Measurements from ENCODE around the gene PYGB. TPM values are rescaled to one million over a fixed set of nuclear protein-coding genes. Genes with fewer than 3 reads are reported as not detected.
"Not testable (repeated sequence)": the region's sequence is repeated elsewhere in the genome, so short reads cannot be mapped to it uniquely, and the experiment has no call there.

Gene PYGB
- total RNA-seq, 2 experiments from 2014 or later, result 23.4 to 24.0 TPM

GRCh38 chr20:25257130-25257529, 9.2 kb downstream of the PYGB start:
- Mint-ChIP-seq H3K27me3 (no peaks in the 10 kb centered on the region), H3K4me1 (ENCODE audit: low read depth) (peaks cover 9% of the 10 kb centered on the region), H3K27ac (no peak overlapping the region), H3K36me3 (peaks cover 22% of the 10 kb centered on the region), H3K9me3 (peaks cover 5% of the 10 kb centered on the region), H3K4me3 (no peak overlapping the region)
- POLR2A ChIA-PET, result no interaction called here
- CTCF ChIA-PET, result interaction anchor here (1.5 kb wide), 1 partner anchor 10 kb away, joined by 5 read pairs; the partner anchor contains the start of gene PYGB
- intact Hi-C loops (cut with micrococcal nuclease), result no loop called here
- DNase-seq, result no peak

DNA sequence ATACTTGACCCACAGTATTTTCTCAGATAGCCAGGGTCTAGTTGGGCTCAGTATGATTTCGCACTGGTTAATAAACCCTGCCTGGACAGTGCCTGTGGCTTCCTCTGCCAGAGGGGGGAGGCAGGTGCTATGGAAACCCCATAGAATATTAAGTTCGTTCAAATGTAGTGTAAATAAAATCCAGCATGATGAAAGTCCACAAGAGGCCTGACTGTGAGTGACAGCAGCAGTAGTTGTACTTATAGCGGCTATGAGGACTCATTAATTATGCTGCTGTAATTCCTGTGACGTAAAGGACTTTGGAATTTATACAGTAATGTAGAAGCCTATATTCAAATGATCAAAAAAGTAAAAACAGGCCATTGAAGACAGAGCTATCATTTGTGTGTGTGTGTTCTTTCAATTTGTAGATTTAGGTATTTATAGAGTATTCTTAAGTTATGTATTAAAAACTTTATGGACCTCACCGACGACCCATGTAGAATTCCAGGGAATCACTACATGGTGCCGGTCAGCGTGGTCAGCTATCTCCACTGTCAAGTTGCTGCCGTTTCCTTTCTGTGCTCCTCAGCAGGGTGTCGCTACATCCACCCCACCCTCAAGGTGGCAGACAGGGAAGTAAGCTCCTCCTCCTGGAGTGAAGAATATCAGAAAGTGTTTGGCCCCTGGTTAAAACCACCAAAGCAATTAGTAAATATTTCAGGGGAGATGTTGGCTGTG, 10.0 kb downstream of the PYGB start:
- Mint-ChIP-seq H3K36me3 (peaks cover 19% of the 10 kb centered on the region), H3K27me3 (no peaks in the 10 kb centered on the region), H3K9me3 (peaks cover 5% of the 10 kb centered on the region), H3K27ac (no peak overlapping the region), H3K4me1 (ENCODE audit: low read depth) (peaks cover 3% of the 10 kb centered on the region), H3K4me3 (no peak overlapping the region)
- intact Hi-C loops (cut with micrococcal nuclease), result no loop called here
- DNase-seq, result no peak
- ChIA-PET CTCF (no interaction called here), POLR2A (no interaction called here)

DNA sequence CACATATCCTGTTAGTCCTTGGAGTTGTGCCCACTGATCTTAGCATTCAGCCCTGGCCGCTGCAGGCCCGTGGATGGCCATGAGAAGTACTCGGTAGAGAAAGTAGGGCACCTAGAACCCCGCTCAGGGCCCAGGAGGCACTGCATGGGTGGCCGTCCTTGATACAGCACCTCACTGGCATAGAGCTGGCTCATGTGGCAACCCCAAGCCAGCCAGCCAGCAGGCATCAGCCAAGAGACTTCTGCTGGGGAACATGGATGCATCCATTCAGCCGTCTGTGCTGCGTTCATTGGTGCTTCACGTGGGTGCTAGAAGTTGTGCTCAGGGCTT, 10.6 kb downstream of the PYGB start:
- intact Hi-C loops (cut with micrococcal nuclease), result no loop called here
- Mint-ChIP-seq H3K27ac (no peak overlapping the region), H3K36me3 (peaks cover 23% of the 10 kb centered on the region), H3K4me3 (no peak overlapping the region), H3K4me1 (ENCODE audit: low read depth) (no peaks in the 10 kb centered on the region), H3K9me3 (peaks cover 5% of the 10 kb centered on the region), H3K27me3 (no peaks in the 10 kb centered on the region)
- ChIA-PET CTCF (no interaction called here), POLR2A (no interaction called here)
- no peak for DNase-seq

- Mint-ChIP-seq H3K4me3 (no peak overlapping the region), H3K4me1 (ENCODE audit: low read depth) (no peaks in the 10 kb centered on the region), H3K36me3 (peaks cover 23% of the 10 kb centered on the region), H3K27ac (no peak overlapping the region), H3K9me3 (peaks cover 5% of the 10 kb centered on the region), H3K27me3 (no peaks in the 10 kb centered on the region)
- DNase-seq, result no peak
- intact Hi-C loops (cut with micrococcal nuclease), result no loop called here
- ChIA-PET CTCF (no interaction called here), POLR2A (no interaction called here)
Observed at GRCh38 chr20:25258828-25259227, 10.9 kb downstream of the PYGB start.

DNA sequence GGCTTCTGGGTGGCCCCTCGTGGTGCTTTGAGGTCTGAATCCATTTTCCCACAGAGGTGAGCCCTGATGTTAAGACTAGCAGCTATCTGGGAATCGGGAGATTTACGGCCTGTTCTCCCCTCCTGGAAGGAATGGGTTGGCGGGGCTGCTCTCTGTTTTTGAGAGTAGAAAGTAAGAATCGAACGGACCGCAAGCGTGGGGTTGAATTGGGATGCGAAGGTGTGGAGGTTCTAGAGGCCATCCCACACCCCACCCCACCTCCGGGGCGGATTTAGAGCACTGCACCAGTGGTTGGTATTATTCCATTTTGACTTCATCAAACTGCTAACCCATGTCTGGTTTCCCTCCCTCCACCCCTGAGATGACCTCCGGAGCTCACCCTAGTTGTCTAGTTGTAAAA, 11.5 kb downstream of the PYGB start:
- Mint-ChIP-seq H3K27me3 (no peaks in the 10 kb centered on the region), H3K27ac (no peak overlapping the region), H3K4me1 (ENCODE audit: low read depth) (no peaks in the 10 kb centered on the region), H3K4me3 (no peak overlapping the region), H3K36me3 (peaks cover 23% of the 10 kb centered on the region), H3K9me3 (peaks cover 10% of the 10 kb centered on the region)
- ChIA-PET CTCF (no interaction called here), POLR2A (no interaction called here)
- intact Hi-C loops (cut with micrococcal nuclease), result no loop called here
- DNase-seq, result no peak

GRCh38 chr20:25259788-25260254, 11.9 kb downstream of the PYGB start:
- DNase-seq, result no peak
- intact Hi-C loops (cut with micrococcal nuclease), result no loop called here
- no peak overlapping the region for H3K4me3 Mint-ChIP-seq
- no peaks in the 10 kb centered on the region for H3K27me3 Mint-ChIP-seq
- ChIA-PET CTCF (no interaction called here), POLR2A (no interaction called here)
- H3K27ac Mint-ChIP-seq, result no peak overlapping the region
- peaks cover 27% of the 10 kb centered on the region for H3K36me3 Mint-ChIP-seq
- no peaks in the 10 kb centered on the region for H3K4me1 Mint-ChIP-seq (ENCODE audit: low read depth)
- H3K9me3 Mint-ChIP-seq, result peaks cover 15% of the 10 kb centered on the region

GRCh38 chr20:25260770-25261437, 13.0 kb downstream of the PYGB start:
- POLR2A ChIA-PET; H3K4me3 Mint-ChIP-seq; H3K27ac Mint-ChIP-seq; H3K27me3 Mint-ChIP-seq; intact Hi-C loops (cut with micrococcal nuclease); DNase-seq; H3K4me1 Mint-ChIP-seq (ENCODE audit: low read depth); CTCF ChIA-PET: not testable (repeated sequence)
- H3K9me3 Mint-ChIP-seq, result peaks cover 16% of the 10 kb centered on the region
- H3K36me3 Mint-ChIP-seq, result peaks cover 28% of the 10 kb centered on the region

DNA sequence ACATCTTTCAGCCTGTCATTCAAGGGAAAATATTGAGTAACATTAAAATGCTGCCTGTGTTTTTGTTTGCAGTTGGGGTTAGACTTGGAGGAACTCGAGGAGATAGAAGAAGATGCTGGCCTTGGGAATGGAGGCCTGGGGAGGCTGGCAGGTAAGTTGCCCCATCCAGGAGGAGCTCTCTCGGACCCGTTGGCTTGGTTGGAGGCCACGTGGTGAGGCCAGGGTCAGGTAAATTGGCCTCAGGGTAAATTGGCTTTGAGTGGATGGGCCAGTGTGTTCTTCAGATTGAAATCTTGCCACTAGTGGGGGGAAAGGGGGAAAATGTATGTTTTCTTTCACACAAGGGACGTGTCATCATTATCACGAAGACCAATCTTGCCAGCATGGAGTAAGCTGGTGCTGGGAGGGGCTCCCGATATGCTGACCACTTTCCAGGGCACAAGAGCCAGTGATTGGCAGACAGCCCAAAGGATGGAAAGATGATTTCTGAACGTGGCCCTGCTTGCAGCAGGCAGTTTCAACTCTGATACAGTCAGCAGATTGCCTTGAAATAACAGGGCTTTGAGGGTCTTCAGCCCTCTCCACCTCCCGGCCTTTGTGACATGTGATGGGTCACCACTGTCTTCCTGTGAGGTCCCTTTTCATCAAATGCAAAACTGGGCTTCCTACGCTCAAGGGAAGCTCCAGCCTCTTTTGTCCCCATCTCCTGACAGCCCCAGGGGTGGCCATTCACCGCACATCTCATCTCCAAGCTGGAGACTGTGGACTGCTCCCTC, 21.4 kb downstream of the PYGB start:
- Mint-ChIP-seq H3K27ac (no peak overlapping the region), H3K4me3 (no peak overlapping the region), H3K27me3 (no peaks in the 10 kb centered on the region), H3K4me1 (ENCODE audit: low read depth) (no peaks in the 10 kb centered on the region), H3K36me3 (peaks cover 10% of the 10 kb centered on the region), H3K9me3 (peaks cover 7% of the 10 kb centered on the region)
- CTCF ChIA-PET, result no interaction called here
- intact Hi-C loops (cut with micrococcal nuclease), result no loop called here
- POLR2A ChIA-PET, result no interaction called here
- DNase-seq, result no peak

DNA sequence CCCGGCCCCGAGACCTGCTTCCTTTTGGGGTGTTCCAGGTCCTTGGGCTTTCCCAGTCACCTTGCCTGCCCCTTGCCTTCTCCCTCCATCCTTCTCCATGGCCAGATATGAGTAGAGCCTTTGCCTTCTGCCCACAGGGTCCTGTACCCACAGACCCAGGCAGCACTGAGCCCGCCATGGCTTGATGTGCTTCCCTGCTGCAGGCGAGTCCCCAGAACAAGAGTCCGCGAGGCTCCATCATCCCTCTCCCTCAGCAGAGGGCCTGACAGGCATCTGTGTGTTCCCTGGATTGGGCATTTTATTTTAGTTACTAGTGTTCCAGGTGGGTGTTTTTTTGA, 21.9 kb downstream of the PYGB start:
- intact Hi-C loops (cut with micrococcal nuclease), result no loop called here
- Mint-ChIP-seq H3K4me1 (ENCODE audit: low read depth) (no peaks in the 10 kb centered on the region), H3K4me3 (no peak overlapping the region), H3K27me3 (no peaks in the 10 kb centered on the region), H3K27ac (no peak overlapping the region), H3K36me3 (peaks cover 7% of the 10 kb centered on the region), H3K9me3 (peaks cover 1% of the 10 kb centered on the region)
- no peak for DNase-seq
- POLR2A ChIA-PET, result no interaction called here
- CTCF ChIA-PET, result no interaction called here

- Mint-ChIP-seq H3K9me3 (no peaks in the 10 kb centered on the region), H3K27me3 (no peaks in the 10 kb centered on the region), H3K36me3 (peaks cover 6% of the 10 kb centered on the region), H3K27ac (no peak overlapping the region), H3K4me3 (no peak overlapping the region), H3K4me1 (ENCODE audit: low read depth) (no peaks in the 10 kb centered on the region)
- peak; percentile 3 for DNase-seq
- intact Hi-C loops (cut with micrococcal nuclease), result no loop called here
- CTCF ChIA-PET, result no interaction called here
- POLR2A ChIA-PET, result no interaction called here
Observed at GRCh38 chr20:25270829-25271251, 23.0 kb downstream of the PYGB start.

DNA sequence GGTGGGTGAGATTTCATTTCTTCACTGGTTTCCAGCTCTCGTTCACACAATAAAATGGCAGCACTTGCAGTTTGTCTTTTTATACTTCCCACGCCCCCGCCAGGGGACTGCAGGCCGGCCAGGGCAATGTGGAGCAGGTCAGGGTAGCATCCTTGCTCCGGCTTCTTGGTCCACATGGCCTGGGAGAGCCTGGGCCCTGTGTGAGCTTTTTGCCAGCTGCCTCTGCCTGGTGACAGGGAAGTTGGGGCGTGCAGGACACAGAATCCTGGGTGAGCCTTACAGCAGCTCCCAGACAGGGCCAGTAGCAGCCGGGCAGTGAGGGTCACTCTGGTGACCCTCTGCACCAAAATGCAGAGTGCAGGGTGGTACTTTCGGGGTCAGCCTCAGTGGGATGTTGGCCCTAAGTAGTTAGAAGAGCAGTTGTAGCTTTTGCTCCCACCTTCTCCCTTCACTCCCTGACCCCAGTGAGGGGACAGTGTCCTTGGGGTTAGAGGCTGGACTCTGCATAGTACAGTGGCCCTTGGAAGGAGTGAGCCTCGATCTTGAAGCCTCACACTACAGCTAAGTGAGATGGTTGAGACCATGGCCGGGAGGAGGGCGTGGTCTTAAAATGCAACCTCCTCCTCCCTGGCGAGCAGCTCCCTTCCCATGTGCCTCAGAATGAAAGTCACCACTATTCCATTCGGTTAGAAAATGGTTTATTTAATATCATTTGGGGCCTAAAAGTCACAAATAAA, 23.8 kb downstream of the PYGB start:
- Mint-ChIP-seq H3K4me3 (no peak overlapping the region), H3K27ac (no peak overlapping the region), H3K27me3 (no peaks in the 10 kb centered on the region), H3K4me1 (ENCODE audit: low read depth) (no peaks in the 10 kb centered on the region), H3K36me3 (peaks cover 6% of the 10 kb centered on the region), H3K9me3 (no peaks in the 10 kb centered on the region)
- POLR2A ChIA-PET, result no interaction called here
- CTCF ChIA-PET, result no interaction called here
- no peak for DNase-seq
- intact Hi-C loops (cut with micrococcal nuclease), result no loop called here

- Mint-ChIP-seq H3K9me3 (no peaks in the 10 kb centered on the region), H3K27me3 (no peaks in the 10 kb centered on the region), H3K27ac (no peak overlapping the region), H3K4me1 (ENCODE audit: low read depth) (no peaks in the 10 kb centered on the region), H3K4me3 (no peak overlapping the region), H3K36me3 (peaks cover 6% of the 10 kb centered on the region)
- POLR2A ChIA-PET, result no interaction called here
- CTCF ChIA-PET, result interaction anchor here (1.5 kb wide), 1 partner anchor 23 kb away, joined by 3 read pairs; no protein-coding TSS in a partner anchor
- peak; percentile 4 for DNase-seq
- intact Hi-C loops (cut with micrococcal nuclease), result no loop called here
Observed at GRCh38 chr20:25272223-25273000, 24.5 kb downstream of the PYGB start.
